Stimulated activated CD8-positive, alpha-beta memory T cell treated with anti-CD3 and anti-CD28 coated beads, Interleukin-4, amount 100 ng/mL, for 4 hours (primary cell): ENCODE measurements around the gene MLEC.
"Not testable (repeated sequence)": the region's sequence is repeated elsewhere in the genome, so short reads cannot be mapped to it uniquely, and the experiment has no call there.

Experiments
- DNase-seq, 2 donors: peaks; one replicate each; pipeline ENCODE4 v3.0.0-alpha.2; 2020; ENCODE audit warnings: low read depth in 2 of 2, low spot score in 1 of 2

Gene MLEC

DNA sequence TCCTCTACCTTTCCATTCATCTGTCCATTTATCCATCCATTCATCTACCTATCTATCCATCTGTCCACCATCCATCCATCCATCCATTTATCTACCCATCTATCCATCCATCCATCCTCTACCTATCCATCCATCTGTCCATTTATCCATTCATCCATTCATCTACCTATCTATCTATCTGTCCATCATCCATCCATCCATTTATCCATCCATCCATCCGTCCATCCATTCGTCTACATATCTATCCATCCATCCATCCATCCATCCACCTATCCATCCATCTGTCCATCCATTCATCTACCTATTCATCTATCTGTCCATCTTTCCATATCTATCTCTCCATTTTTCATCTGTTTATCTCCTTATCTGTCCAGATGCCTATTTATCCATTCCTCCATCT, 25.5 kb upstream of the MLEC start:
- DNase-seq, result no peak

DNA sequence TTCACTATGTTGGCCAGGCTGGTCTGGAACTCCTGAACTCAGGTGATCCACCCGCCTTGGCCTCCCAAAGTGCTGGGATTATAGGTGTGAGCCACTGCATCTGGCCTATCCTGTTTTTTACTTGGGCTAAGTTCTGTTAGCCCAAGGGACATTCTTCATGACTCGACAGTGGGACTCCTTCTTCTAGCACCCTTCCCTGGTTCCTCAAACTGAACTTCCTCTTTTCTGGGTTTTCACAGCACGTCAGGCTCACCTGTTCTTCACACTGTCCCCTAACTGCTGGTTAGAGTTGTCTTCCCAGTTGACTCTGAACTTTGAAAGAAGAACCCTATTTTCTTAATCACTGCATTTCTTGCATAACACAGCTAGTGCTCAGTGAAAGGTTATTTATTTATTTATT, 24.1 kb upstream of the MLEC start:
- no peak for DNase-seq

- no peak for DNase-seq
Observed at GRCh38 chr12:120663741-120664140, 23.2 kb upstream of the MLEC start.

GRCh38 chr12:120666571-120667390, 20.2 kb upstream of the MLEC start:
- no peak for DNase-seq

- no peak for DNase-seq
Observed at GRCh38 chr12:120668091-120668867, 18.7 kb upstream of the MLEC start.

DNA sequence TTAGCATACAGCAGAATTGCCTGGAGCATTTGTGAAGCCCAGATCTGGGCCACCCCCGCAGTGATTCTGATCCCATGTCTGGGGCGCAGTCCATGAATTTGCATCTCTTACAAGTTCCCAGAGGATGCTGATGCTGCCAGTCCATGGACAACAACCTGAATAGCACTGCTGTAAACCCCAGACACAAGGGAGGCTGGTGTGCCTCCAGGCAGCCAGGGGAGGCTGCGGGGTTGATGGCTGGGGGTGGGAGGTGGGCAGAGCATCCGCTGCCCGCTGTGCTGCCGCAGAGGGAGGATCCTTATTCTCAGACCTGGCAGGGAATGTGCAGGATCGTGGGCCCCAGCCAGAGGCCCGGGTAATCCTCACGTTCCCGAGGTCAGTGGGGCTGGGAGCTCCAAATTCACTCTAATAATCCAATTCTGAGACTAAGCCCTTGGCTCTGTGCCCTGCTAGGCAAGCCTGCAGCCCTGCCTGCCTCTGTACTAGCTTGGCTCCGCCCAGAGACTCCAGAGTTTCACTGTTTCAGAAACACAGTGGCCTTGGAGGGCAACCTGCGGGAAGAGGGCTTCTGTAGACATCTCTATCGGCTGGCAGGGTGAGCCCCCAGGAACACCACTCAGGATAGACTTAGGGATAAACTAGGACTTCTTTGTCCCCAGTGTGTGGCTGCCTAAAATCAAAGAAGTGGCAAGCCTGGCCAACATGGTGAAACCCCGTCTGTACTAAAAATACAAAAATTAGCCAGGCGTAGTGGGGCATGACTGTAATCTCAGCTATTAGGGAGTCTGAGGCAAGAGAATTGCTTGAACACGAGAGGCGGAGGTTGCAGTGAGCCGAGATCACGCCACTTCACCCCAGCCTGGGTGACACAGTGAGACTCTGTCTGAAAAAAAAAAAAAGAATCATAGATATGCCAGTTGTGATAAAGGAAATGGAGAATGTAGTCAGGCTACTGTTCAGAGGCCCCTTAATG, 17.8 kb upstream of the MLEC start:
- no peak for DNase-seq

GRCh38 chr12:120670237-120670636, 16.7 kb upstream of the MLEC start:
- DNase-seq, result not testable (repeated sequence)

GRCh38 chr12:120670667-120671066, 16.3 kb upstream of the MLEC start:
- DNase-seq, result no peak

DNA sequence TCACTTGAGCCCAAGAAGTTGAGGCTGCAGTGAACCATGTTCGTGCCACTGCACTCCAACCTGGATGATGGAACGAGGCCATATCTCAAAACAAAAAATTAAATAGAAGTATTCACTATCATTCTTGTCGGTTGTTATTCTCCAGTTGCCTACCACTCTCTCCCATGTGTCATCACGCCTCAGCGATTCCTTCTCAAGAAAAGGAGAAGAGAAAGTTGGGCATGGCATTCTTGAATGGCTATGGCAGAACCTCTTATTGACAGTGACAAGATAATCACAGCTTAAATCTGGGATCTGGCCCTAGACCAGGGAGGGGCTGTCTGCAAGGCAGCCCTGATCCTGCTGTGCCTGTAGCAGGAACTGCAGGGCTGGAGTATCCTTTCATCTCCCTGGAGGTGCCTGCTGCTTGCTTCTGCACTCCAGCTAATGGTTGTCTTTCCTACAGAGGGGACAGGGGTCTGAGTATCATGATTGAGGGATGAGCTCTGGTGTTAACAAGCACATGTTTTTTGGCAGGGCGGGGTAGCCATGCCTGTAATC, 12.8 kb upstream of the MLEC start:
- no peak for DNase-seq

GRCh38 chr12:120677765-120678473, 9.0 kb upstream of the MLEC start:
- no peak for DNase-seq

DNA sequence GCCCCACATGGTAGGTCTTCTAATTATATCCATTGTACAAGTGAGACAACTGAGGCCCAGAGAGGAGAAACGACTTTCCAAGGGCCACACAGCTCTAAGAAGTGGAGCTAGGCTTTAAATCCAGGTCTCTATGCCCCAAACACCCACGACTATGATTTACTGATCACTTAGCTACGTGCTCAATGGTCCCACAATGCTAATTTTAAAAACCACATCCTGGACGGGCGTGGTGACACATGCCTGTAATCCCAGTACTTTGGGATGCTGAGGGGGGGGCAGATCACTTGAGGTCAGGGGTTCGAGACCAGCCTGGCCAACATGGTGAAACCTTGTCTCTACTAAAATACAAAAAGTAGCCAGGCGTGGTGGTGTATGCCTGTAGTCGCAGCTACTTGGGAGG, 8.4 kb upstream of the MLEC start:
- no peak for DNase-seq

DNA sequence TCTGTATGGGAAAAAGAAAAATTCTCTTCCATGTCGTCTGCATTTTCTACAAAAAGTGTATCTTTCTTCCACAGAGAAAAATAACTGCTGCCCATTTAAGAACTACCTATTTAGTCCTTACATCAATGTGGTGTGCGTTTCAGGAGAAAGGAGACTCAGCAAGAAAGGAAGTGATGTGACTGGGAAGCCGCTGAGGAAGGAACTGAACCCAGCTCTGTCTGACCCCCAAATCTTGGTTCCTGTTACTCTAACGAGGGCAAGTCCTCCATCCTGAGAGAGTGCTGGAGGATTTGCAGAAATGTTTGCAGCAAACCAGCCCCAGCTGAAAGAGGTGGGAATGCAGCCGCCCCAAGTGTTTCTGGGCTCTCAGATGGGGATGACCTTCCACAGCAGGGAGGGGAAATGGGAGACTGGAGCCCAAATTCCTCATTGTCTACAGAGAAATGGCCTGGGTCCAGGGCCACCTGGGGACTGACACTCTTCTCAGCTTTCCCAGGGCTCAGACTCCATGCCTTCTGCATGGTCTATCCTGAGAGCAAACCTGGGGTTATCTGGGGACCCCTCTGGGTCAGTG, 6.7 kb upstream of the MLEC start:
- DNase-seq, result no peak

DNA sequence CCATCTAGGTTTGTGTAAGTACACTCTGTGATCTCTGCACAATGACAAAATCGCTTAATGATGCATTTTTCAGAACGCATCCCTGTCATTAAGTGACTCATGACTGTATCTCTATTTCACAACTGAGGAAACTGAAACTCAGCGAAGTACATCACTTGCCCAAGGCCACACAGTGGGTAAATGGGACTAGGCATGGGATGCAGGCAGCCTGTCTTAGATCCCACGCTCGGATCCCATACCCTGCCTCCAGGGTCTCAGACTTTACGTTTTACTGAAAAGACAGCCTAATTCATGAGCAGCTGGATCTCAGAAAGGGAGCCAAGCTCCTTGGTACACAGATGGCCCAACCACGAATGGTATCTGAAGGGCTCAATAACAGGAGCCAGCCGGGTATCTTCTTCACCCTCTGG, 2.4 kb upstream of the MLEC start:
- no peak for DNase-seq

DNA sequence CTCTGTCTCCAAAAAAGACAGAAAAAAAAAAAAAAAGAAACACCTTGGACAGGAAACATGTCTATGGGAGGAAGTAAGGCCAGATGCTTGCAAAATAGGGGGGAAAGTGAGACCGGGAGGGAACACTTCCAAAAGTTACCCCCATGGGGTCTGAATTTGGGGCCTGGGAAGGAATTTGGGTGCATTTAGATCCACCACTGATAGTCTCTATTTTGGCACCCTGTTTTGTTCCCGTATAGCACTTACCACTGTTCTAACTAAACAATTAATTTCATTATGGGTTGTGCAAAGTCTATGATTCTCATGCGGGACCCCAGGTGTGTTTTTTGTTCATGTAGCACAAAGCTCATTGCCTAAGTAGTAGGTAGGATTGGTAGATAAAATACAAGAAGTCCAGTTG, 1.4 kb upstream of the MLEC start:
- DNase-seq, result no peak

DNA sequence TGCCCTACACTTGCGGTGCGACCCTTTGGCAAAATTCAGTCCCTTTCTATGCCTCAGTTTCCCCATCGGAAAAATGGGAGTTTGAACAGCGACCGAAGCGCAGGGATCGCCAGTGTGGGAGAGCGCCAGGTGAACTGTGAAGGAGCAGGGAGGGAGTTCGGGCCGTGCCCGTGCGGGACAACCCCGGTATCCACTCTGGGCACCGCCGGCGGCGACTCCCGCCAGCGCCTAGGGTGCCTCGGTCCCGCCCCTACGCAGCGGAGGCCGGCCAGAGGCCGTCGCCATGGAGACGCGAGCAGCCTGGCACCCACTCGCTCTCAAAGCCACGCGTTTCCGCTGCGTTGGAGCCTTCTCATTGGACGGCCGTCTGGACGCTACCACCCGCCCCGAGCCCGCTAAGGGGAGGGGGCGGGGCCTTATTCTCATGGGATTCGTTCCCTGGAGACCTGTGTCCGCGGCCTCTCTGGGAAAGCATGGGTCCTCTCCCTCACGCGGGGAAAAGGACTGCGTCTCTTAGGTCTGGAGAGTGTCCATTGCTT, 729 bp upstream of the MLEC start:
- DNase-seq, result peak; percentile 91 to 96

DNA sequence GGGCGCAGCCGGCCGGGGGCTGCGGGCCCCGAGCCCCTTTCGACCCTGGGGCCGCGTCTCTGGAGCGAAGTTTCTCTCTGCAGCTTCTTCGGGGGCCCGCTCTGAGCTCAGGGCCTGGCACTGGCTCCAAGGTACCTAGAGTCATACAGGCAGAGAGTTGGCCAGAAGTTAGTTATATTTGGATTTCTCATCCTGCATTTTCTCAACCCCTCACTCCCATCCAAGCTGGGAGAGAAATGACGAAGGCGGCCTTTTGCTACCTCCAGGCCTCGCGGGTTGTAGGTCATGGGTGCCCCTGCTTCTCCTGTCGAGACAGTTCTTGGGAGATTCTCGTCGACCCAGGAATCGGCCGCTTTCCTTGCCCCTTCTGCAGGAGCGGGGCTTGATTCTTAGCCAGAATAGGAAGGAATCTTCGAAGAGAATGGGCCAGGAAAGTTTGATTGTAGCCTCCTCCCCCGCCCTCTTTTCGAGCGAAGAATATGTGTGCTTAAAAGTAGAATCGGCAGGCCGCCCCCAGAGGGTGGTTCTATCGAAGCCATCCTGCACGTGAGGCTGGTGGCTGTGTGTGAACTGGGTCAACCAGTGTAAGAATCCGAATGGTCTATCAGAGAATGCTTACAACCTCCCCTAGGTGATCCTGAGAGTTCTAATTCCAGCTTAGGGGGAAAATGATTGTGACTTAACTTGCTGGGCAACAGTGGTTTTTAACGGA, 785 bp downstream of the MLEC start:
- no peak for DNase-seq

- no peak for DNase-seq
Observed at GRCh38 chr12:120688527-120689071, 1.6 kb downstream of the MLEC start.

GRCh38 chr12:120689397-120690082, 2.6 kb downstream of the MLEC start:
- DNase-seq, result no peak
